ENCODE data around the gene VPS45. TPM values are rescaled to one million over a fixed set of nuclear protein-coding genes. Genes with fewer than 3 reads are reported as not detected.

Gene VPS45
- total and polyA plus RNA-seq, 9 donors: 16.8 to 45.8 (median 32.7) TPM

GRCh38 chr1:150176593-150176992, 109.0 kb downstream of the VPS45 start:
- Histone ChIP-seq H3K27me3 (no peaks in the 10 kb centered on the region), H3K27ac (no peak overlapping the region), H3K36me3 (no peaks in the 10 kb centered on the region), H3K4me1 (ENCODE audit: insufficient read depth) (no peaks in the 10 kb centered on the region), H3K4me3 (no peak overlapping the region), H3K9me3 (no peaks in the 10 kb centered on the region)
- 88 to 94% (median 90%) methylated on average over 3 of the region's 3 CpGs for WGBS, 3 donors
- no peak for TF ChIP-seq CTCF (IDR thresholded peaks at IDR 0.05)
- TF ChIP-seq POLR2A (IDR thresholded peaks at IDR 0.05): no peak
- no peak for TF ChIP-seq EP300 (IDR thresholded peaks at IDR 0.05)
- intact Hi-C loops (cut with DNase I): no loop called here
- DNase-seq: no peak

- no peaks in the 10 kb centered on the region for H3K4me1 ChIP-seq (ENCODE audit: insufficient read depth)
- no peak for DNase-seq
- no peaks in the 10 kb centered on the region for H3K9me3 ChIP-seq
- H3K27me3 ChIP-seq: no peaks in the 10 kb centered on the region
- no peak overlapping the region for H3K27ac ChIP-seq
- TF ChIP-seq EP300 (IDR thresholded peaks at IDR 0.05) (no peak), POLR2A (IDR thresholded peaks at IDR 0.05) (no peak), CTCF (IDR thresholded peaks at IDR 0.05) (no peak)
- H3K4me3 ChIP-seq: no peak overlapping the region
- no peaks in the 10 kb centered on the region for H3K36me3 ChIP-seq
- intact Hi-C loops (cut with DNase I): no loop called here
Observed at GRCh38 chr1:150178548-150178947, 111.0 kb downstream of the VPS45 start.

- H3K36me3 ChIP-seq: no peaks in the 10 kb centered on the region
- no peak for DNase-seq
- intact Hi-C loops (cut with DNase I): no loop called here
- H3K9me3 ChIP-seq: no peaks in the 10 kb centered on the region
- TF ChIP-seq POLR2A (IDR thresholded peaks at IDR 0.05) (no peak), EP300 (IDR thresholded peaks at IDR 0.05) (no peak), CTCF (IDR thresholded peaks at IDR 0.05) (no peak)
- no peak overlapping the region for H3K27ac ChIP-seq
- H3K4me1 ChIP-seq (ENCODE audit: insufficient read depth): no peaks in the 10 kb centered on the region
- H3K27me3 ChIP-seq: no peaks in the 10 kb centered on the region
- H3K4me3 ChIP-seq: no peak overlapping the region
- 88 to 90% (median 88%) methylated on average over 7 of the region's 7 CpGs for WGBS, 3 donors
Observed at GRCh38 chr1:150179867-150180266, 112.3 kb downstream of the VPS45 start.

GRCh38 chr1:150180474-150180873, 112.9 kb downstream of the VPS45 start:
- 73 to 85% (median 82%) methylated on average over 5 of the region's 5 CpGs for WGBS, 3 donors
- no peak overlapping the region for H3K4me3 ChIP-seq
- TF ChIP-seq EP300 (IDR thresholded peaks at IDR 0.05) (no peak), POLR2A (IDR thresholded peaks at IDR 0.05) (no peak), CTCF (IDR thresholded peaks at IDR 0.05) (no peak)
- no peaks in the 10 kb centered on the region for H3K9me3 ChIP-seq
- DNase-seq: no peak
- H3K27me3 ChIP-seq: no peaks in the 10 kb centered on the region
- H3K27ac ChIP-seq: no peak overlapping the region
- no peaks in the 10 kb centered on the region for H3K36me3 ChIP-seq
- H3K4me1 ChIP-seq (ENCODE audit: insufficient read depth): no peaks in the 10 kb centered on the region
- intact Hi-C loops (cut with DNase I): no loop called here

GRCh38 chr1:150182247-150182646, 114.7 kb downstream of the VPS45 start:
- TF ChIP-seq POLR2A (IDR thresholded peaks at IDR 0.05) (no peak), CTCF (IDR thresholded peaks at IDR 0.05) (no peak), EP300 (IDR thresholded peaks at IDR 0.05) (no peak)

More at GRCh38 chr1:150182247-150182646, 114.7 kb downstream of the VPS45 start:
- 86 to 90% (median 88%) methylated on average over 11 of the region's 11 CpGs for WGBS, 3 donors
- Histone ChIP-seq H3K36me3 (no peaks in the 10 kb centered on the region), H3K4me1 (ENCODE audit: insufficient read depth) (no peaks in the 10 kb centered on the region), H3K27ac (no peak overlapping the region), H3K9me3 (no peaks in the 10 kb centered on the region), H3K27me3 (no peaks in the 10 kb centered on the region), H3K4me3 (no peak overlapping the region)
- no peak for DNase-seq
- intact Hi-C loops (cut with DNase I): no loop called here

Data from ovary (tissue), 9 donors.